GM18511 (cell line): ENCODE measurements around the gene TNNT2.

Experiments
- ATAC-seq: cut with Tn5 transposase; IDR thresholded peaks from one replicate; pipeline ENCODE4 v1.9.1; 2021; ENCODE audit warnings: mild to moderate bottlenecking, moderate library complexity; ENCODE audit not compliant: unreplicated experiment

Gene TNNT2

GRCh38 chr1:201377611-201378092 lies at the start of gene TNNT2:
Gene TNNT2, minus strand, starts transcription at chr1:201377680. Its CDS starts 4,426 bp downstream, at chr1:201373254.
- no peak for ATAC-seq

- peak; percentile 43 for ATAC-seq
Measured at GRCh38 chr1:201426479-201427310, 49.2 kb upstream of the TNNT2 start.

- no peak for ATAC-seq
Measured at GRCh38 chr1:201424146-201424545, 46.7 kb upstream of the TNNT2 start.

- ATAC-seq = no peak
Measured at GRCh38 chr1:201423655-201424054, 46.2 kb upstream of the TNNT2 start.

- no peak for ATAC-seq
Measured at GRCh38 chr1:201422436-201423030, 45.1 kb upstream of the TNNT2 start.

GRCh38 chr1:201422026-201422425 lies 44.5 kb upstream of the TNNT2 start:
- ATAC-seq = no peak

GRCh38 chr1:201421041-201421440 lies 43.6 kb upstream of the TNNT2 start:
- ATAC-seq = no peak

- no peak for ATAC-seq
Measured at GRCh38 chr1:201420608-201421002, 43.1 kb upstream of the TNNT2 start.

GRCh38 chr1:201419746-201420607 lies 42.5 kb upstream of the TNNT2 start:
- no peak for ATAC-seq

GRCh38 chr1:201419256-201419655 lies 41.8 kb upstream of the TNNT2 start:
- ATAC-seq = no peak

GRCh38 chr1:201418461-201418860 lies 41.0 kb upstream of the TNNT2 start:
- ATAC-seq = no peak

GRCh38 chr1:201414051-201414738 lies 36.7 kb upstream of the TNNT2 start:
- ATAC-seq = no peak

GRCh38 chr1:201411292-201411691 lies 33.8 kb upstream of the TNNT2 start:
- no peak for ATAC-seq

GRCh38 chr1:201409440-201409839 lies 32.0 kb upstream of the TNNT2 start:
- no peak for ATAC-seq

GRCh38 chr1:201408834-201409200 lies 31.3 kb upstream of the TNNT2 start:
- ATAC-seq = no peak

GRCh38 chr1:201408176-201408833 lies 30.8 kb upstream of the TNNT2 start:
- no peak for ATAC-seq

- ATAC-seq = peak; percentile 45
Measured at GRCh38 chr1:201406831-201407406, 29.4 kb upstream of the TNNT2 start.

GRCh38 chr1:201405484-201405831 lies 28.0 kb upstream of the TNNT2 start:
- peak; percentile 58 for ATAC-seq

- no peak for ATAC-seq
Measured at GRCh38 chr1:201404722-201405483, 27.4 kb upstream of the TNNT2 start.
